Stimulated activated CD4-positive, alpha-beta T cell treated with anti-CD3 and anti-CD28 coated beads, Interleukin-15, amount 100 ng/mL, for 1 hour (primary cell): Measurements from ENCODE around the gene UFSP1.

Source experiments
- DNase-seq, 2 donors: peaks; one replicate each; pipeline ENCODE4 v3.0.0-alpha.2; 2020; ENCODE audit warnings: low read depth in 1 of 2, low spot score in 1 of 2

The UFSP1 gene

GRCh38 chr7:100895956-100896731 lies 6.6 kb upstream of the UFSP1 start:
- no peak for DNase-seq

- no peak for DNase-seq
These were observed 6.1 kb upstream of the UFSP1 start, which contains the start of gene ACHE for GRCh38 chr7:100895701-100895955. Gene ACHE (minus strand): TSS chr7:100895888. CDS start chr7:100894232, 1,656 bp downstream.

DNA sequence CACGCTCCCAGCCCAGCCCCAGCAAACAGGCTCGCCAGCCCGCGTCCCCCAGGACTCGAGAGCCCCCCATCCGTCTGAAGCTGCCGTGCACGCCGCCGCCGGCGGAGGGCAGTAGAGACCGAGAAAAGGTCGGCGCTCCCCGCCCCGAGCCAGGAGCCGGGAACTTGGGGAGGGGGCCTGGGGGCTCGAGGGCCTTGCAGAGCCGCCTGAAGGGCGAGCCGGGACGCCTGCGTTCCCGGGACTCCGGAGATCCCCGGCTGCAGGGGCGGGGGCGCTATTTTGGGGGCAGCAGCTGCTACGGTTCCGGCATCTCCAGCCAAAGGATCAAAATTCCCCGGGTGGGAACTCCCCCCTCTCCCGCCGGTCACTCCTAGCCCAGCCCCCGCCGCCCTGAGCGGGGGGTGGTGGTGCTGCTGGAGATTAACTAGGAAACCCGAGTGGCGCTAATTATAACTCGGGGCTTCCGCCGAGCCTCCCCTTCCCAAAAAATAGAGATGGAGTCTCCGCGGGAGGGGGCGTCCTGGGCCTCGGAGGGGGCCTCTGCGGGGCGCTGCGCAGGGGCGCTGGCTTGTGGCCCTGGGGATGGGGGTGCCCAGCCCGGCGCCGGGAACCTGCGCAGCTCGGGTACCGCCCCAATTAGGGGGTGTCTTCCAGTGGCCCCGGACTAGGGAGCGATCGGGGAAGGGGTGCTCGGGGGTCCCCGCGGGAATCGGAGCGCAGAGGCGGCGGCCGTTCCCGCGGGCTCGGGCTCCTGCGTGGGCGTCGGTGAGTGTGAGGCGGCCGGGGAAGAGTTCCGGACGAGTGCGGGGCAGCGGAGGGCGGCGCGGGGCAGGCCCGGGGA lies 5.6 kb upstream of the UFSP1 start:
- peak in 1 of 2 donors; percentile 53 for DNase-seq

DNA sequence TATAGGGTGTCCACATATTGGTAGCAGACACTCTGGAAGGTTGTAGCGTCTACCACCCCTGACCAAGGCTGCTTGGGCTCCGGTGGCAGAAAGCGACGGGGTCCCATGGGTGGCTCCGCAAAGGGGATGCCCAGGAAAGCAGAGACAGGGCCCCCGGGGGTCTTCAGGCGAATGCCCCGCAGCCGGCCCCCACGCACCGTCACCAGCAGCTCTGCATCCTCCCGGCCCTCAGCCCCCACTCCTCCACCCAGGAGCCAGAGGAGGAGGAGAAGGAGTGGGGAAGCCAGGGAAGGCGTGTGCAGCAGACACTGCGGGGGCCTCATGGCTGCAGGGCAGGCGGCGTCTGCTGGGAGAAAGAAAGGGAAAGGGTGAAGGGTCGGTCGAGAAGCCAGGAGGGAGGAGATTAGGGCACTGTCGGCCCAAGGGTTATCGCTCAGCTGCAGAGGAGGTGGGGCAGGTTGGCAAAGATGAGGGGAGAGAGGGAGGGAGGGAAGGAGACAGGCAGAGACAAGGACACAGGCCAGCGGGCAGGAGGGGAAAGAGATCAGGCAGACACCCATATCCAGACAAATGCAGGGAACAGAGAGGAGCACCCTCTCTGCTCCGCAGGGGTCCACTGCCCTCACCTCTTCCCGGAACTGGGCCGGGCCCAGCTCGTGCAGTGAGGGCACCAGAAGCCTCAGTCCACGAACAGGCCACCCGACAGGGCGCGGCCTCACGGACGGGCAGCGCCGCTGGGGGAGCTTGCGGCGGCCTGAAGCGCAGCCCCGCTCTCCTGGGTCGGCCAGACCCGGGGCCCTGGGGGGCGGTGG lies 4.6 kb upstream of the UFSP1 start:
- DNase-seq, result no peak

GRCh38 chr7:100893318-100893895 lies 3.9 kb upstream of the UFSP1 start:
- DNase-seq, result no peak

- no peak for DNase-seq
These were observed 3.1 kb upstream of the UFSP1 start for GRCh38 chr7:100892364-100893317.

DNA sequence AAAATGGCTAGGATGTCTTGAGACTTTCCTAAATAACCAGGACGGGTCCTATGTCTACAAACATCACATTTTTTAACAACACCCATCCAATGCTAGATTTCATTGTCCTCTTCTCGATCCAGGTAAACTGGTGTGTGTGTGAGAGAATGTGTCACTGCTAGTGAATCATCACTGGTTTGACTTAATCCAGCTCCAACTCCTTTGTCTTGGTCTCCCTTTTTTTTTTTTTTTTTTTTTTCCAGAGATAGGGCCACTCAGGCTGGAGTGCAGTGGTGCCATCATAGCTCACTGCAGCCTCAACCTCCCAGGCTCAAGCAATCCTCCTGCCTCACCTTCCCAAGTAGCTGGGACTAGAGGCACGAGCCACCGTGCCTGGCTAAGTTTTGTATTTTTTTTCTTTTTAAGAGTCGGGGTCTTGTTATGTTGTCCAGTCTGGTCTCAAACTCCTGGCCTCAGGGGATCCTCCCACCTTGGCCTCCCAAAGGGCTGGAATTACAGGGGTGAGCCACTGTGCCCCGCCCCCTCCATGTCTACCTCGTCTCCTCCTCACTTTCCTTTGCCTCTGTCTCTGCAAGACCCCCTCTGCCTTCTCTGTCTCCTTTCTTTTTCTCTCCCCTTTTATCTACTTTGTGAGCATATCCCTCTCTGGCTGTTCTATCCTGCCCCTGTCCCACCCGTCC lies 2.2 kb upstream of the UFSP1 start:
- no peak for DNase-seq

- no peak for DNase-seq
These were observed 1.4 kb upstream of the UFSP1 start for GRCh38 chr7:100890653-100891567.

GRCh38 chr7:100888291-100888987 lies 1.1 kb downstream of the UFSP1 start:
- DNase-seq, result no peak

DNA sequence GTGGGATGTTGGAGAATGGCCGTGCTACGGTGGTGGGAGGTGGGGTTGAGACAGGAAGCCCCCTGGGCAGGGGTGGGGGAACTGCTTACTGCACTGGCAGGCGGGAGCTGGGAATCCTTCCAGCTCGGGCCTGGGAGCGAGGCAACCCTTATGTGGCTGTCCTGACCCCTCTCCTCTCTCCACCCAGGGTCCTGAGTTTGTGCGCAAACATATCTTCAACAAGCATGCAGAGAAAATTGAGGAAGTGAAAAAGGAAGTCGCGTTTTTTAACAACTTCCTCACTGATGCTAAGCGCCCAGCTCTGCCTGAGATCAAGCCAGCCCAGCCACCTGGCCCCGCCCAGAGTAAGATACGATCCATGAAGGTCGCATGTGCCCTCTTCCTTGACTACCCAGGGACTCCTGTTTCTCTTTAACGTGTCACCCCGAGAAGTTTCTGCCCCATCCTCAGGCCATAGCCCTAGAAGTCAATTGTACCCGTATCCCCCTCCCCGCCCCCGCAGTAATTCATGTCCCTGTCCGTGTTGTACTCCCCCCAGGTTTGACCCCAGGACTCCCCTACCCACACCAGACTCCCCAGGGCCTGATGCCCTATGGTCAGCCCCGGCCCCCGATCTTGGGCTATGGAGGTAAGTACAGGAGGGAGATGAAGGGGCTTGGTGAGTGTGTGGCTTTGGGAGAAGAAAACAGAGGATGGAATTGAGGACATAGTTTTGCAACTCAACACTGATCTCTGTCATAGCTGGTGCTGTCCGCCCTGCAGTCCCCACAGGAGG lies 1.8 kb downstream of the UFSP1 start:
- DNase-seq, result no peak

- no peak for DNase-seq
These were observed 2.5 kb downstream of the UFSP1 start for GRCh38 chr7:100886936-100887515.

DNA sequence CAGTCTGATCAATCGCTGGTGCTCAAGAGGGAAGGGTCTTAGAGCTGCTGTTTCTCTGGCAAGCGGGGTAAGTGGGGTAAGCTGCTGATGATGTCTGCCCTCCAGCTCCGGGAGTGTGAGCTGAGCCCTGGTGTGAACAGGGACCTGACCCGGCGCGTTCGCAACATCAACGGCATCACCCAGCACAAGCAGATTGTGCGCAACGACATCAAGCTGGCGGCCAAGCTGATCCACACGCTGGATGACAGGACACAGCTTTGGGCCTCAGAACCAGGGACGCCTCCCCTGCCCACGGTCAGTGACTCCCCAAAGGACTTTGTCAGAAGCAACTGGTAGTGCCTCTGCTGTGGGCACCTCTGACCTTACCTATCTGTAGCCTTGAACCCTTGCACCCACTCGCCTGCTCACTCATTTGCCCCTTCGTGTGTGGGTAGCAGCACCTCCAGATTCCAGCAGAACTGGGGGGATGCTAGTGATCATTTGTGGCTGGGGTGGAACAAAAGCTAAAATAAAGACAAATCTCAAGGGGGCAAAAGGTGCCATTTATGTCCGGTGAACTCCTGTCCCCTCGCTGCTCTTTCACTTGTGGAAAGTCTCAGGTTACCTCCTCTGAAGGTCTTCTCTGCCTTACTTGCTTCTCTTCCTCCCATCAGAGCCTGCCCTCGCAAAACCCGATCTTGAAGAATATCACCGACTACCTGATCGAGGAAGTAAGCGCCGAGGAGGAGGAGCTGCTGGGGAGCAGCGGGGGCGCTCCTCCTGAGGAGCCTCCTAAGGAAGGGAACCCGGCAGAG lies 3.2 kb downstream of the UFSP1 start:
- no peak for DNase-seq

DNA sequence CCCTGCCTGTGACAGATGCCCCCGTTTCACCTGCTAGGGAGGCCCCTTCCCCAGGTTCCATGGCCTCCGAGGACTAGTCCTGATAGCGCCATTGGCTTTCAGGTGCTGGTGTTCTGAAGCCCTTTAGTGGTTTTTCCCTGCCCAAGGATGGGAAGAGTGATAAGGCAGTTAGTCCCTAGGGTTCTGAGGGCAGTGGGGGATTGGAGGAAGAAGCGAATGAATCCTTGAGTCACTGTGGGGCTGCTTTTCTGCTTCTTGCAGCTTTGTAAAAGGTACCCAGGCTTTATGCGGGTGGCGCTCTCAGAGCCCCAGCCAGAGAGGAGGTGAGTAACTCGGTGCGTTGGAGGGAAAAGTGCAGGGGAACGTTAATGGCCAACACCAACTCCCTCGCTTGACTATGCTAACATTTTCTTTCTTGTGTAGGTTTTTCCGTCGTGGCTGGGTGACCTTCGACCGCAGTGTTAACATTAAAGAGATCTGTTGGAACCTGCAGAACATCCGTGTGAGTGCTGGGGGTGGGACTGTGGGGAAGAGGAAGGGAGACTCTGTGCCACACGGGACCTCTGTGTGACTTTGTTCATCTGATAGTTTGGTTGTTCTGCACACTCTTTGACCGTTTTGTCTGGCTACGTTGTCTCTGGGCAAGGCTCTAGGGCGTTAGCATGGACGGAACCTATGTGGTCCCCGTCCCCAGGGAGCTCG lies 3.9 kb downstream of the UFSP1 start:
- DNase-seq, result no peak

GRCh38 chr7:100884736-100885439 lies 4.6 kb downstream of the UFSP1 start:
- DNase-seq, result no peak
